DND-41 (cell line): ENCODE measurements around the gene OTUD1.

Source experiments
- CTCF ChIP-seq: IDR thresholded peaks from 2 replicates; pipeline ENCODE4 v1.5.1; 2012; ENCODE audit warnings: borderline replicate concordance, low read length, moderate library complexity, mild to moderate bottlenecking; ENCODE audit not compliant: poor library complexity, severe bottlenecking; ENCODE audit errors: extremely low read depth
- EZH2 ChIP-seq: IDR thresholded peaks from 3 replicates; pipeline ENCODE4 v1.6.1; 2012; ENCODE audit warnings: borderline replicate concordance, low read depth, mild to moderate bottlenecking, moderate library complexity, low read length, inconsistent platforms; ENCODE audit not compliant: severe bottlenecking

- TF ChIP-seq CTCF, result no peak
- no peak for TF ChIP-seq EZH2
Observed at GRCh38 chr10:23478570-23478969, 39.7 kb downstream of the OTUD1 start.
